ENCODE measurements around the gene SULT1C4. TPM values are rescaled to one million over a fixed set of nuclear protein-coding genes. Genes with fewer than 3 reads are reported as not detected.

The SULT1C4 gene
- total and polyA plus RNA-seq, 5 donors from 2014 or later = 0.62 TPM; not detected in 4

Other genes starting within 250 kb of the SULT1C4 start
- not detected for gene SULT1C3, start 138.0 kb upstream of the SULT1C4 start, total RNA-seq
- not detected for gene SULT1C3, start 138.0 kb upstream of the SULT1C4 start, polyA plus RNA-seq
- not detected for gene SULT1C2, start 89.1 kb upstream of the SULT1C4 start, total RNA-seq
- not detected for gene SULT1C2, start 89.1 kb upstream of the SULT1C4 start, polyA plus RNA-seq
- gene GCC2, start 71.3 kb downstream of the SULT1C4 start, total RNA-seq = 100 TPM
- gene GCC2, start 71.3 kb downstream of the SULT1C4 start, polyA plus RNA-seq = 10 to 100 TPM; 36.7 to 43.7 (median 42.1) TPM
- gene LIMS1, start 156.5 kb downstream of the SULT1C4 start, total RNA-seq = 109 TPM
- gene LIMS1, start 156.5 kb downstream of the SULT1C4 start, polyA plus RNA-seq = 100 to 1,000 TPM; 156 to 235 (median 190) TPM